Heart left ventricle (tissue), 16 donors: Measurements from ENCODE around the gene GPX4. TPM values are rescaled to one million over a fixed set of nuclear protein-coding genes. Genes with fewer than 3 reads are reported as not detected.
A peak's percentile ranks its signal among the peaks of the same experiment; 100 is the strongest.

Source experiments
- ATAC-seq, 4 donors: fragments of 200-7000 bp; cut with Tn5 transposase; one replicate each; pipeline ENCODE4 v1.9.1; 2020 to 2022; ENCODE audit warnings: moderate library complexity in 4 of 4, mild to moderate bottlenecking in 3 of 4, moderate number of reproducible peaks in 1 of 4
- DNase-seq, 5 donors: peaks; one replicate each; pipeline ENCODE4 v3.0.0-alpha.2; 2020
- H3K27ac ChIP-seq, 12 donors: fragments of 200-600 bp; sonication (generic) in 4 of 12; one replicate each; pipeline versions ENCODE4 v1.5.0 to v1.8.0; 2016 to 2022; ENCODE audit warnings: mild to moderate bottlenecking in 2 of 12
- H3K27me3 ChIP-seq, 9 donors: fragments of 200-600 bp; sonication (generic) in 2 of 9; one replicate each; pipeline versions ENCODE4 v1.5.1 to v1.8.0; 2016 to 2022; ENCODE audit warnings: mild to moderate bottlenecking in 3 of 9
- H3K36me3 ChIP-seq, 9 donors: fragments of 200-600 bp; sonication (generic) in 2 of 9; one replicate each; pipeline versions ENCODE4 v1.5.0 to v1.8.0; 2018 to 2022; ENCODE audit warnings: mild to moderate bottlenecking in 2 of 9
- H3K4me1 ChIP-seq, 12 donors: fragments of 200-600 bp; sonication (generic) in 4 of 12; one replicate each; pipeline versions ENCODE4 v1.5.0 to v1.8.0; 2016 to 2022; ENCODE audit warnings: mild to moderate bottlenecking in 3 of 12
- H3K4me3 ChIP-seq, 12 donors: fragments of 200-600 bp; sonication (generic) in 4 of 12; one replicate each; pipeline versions ENCODE4 v1.5.0 to v1.8.0; 2017 to 2022; ENCODE audit warnings: mild to moderate bottlenecking in 9 of 12, moderate library complexity in 4 of 12
- H3K9me3 ChIP-seq, 12 donors: fragments of 200-600 bp; sonication (generic) in 4 of 12; one replicate each; pipeline versions ENCODE4 v1.5.0 to v1.8.0; 2016 to 2022; ENCODE audit warnings: mild to moderate bottlenecking in 1 of 12
- CTCF ChIP-seq, 12 donors: fragments of 200-600 bp; sonication (generic) in 4 of 12; IDR thresholded peaks; one replicate each; pipeline versions ENCODE4 v1.5.0 to v1.8.0; 2018 to 2022; ENCODE audit warnings: antibody characterized with exemption in 12 of 12, mild to moderate bottlenecking in 5 of 12
- POLR2A ChIP-seq, 2 donors: fragments of 450-650 bp; IDR thresholded peaks; one replicate each; pipeline ENCODE4 v1.6.1; 2017; ENCODE audit warnings: antibody characterized with exemption in 2 of 2, mild to moderate bottlenecking in 2 of 2, moderate library complexity in 2 of 2
- WGBS, 4 donors: extraction: QIAGEN DNeasy Blood & Tissue Kit in 2 of 4; methylation state at CpG; one replicate each; pipeline versions ENCODE4 v1.1.5 to v1.1.7; 2013 to 2018; 5-methylcytosine and 5-hydroxymethylcytosine counted together
- intact Hi-C, 10 donors: fragments of 100-400 bp; cut with DNase I; formaldehyde crosslinking; loops; one replicate each; pipeline versions ENCODE4 v1.11.1 to v1.14.2; 2022
- polyA plus RNA-seq, 2 donors: library from polyadenylated mRNA; stranded (reverse); fragments of 200-250 nt; gene quantifications; one replicate each; pipeline ENCODE4 v1.2.3, GENCODE V29; 2013
- total RNA-seq, 9 donors: library from RNA; depleted of rRNA in 2 of 9; stranded (reverse); fragments of >200 nt in 2 of 9; fragmentation: NEBNext Ultra II Directional in 3 of 9; extraction: Animal tissue kit (Norgen Biotek cat#: 25700) in 3 of 9; gene quantifications; one replicate each; pipeline versions ENCODE4 v1.1.0 to v1.2.4, GENCODE V29; 2016 to 2023
- donor health status: ischemic (EF 13 %, LVEDD 7.1; RV severe dilation, severe dysfunction).
- donor health status: healthy with polysubstance abuse.
- donor health status: DM: no; HTN: yes; CAD: no.
- donor health status: DM: no; HTN: no; CAD: no.
- donor health status: ischemic (EF 25% LVEDD 6.9; RV normal size, moderate dysfunction).
- donor health status: ischemic (EF 25% LVEDD 5.7; RV mildly dilated, moderate dysfunction).
- donor health status: healthy.
- donor health status: DM: yes; HTN: yes; CAD: no.
- donor health status: ischemic (EF 35%, LVEDD 5.7; RV mildly dilated, moderate dysfunction).
- donor health status: nonischemic (EF 11% LVEDD 7.7; RV severe dilation, severe dysfunction).
- donor health status: DM: yes; HTN: yes; CAD: no.
- donor health status: PGD.
- donor health status: ischemic (EF 29% LVEDD 5.4; RV normal size, mild dysfunction).
- donor health status: nonischemic (EF 23%, LVEDD 6.1; RV moderate dilation, normal function).

Gene GPX4
- total and polyA plus RNA-seq, 11 donors: 251 to 590 (median 326) TPM

- intact Hi-C loops: loop anchor here in 5 of 10 donors (1.0 to 5.0 kb wide), 4 partner anchors 7 to 170 kb away; partner anchors contain the start of genes RNU6-2 (in 4 of the 5), TMEM259 (in 4 of the 5), CNN2 (in 1 of the 5) and POLR2E (in 1 of the 5)
- H3K4me1 ChIP-seq: peaks cover 0 to 82% (median 60%) of the 10 kb centered on the region in 12 donors
- peaks cover 0 to 6% (median 0%) of the 10 kb centered on the region in 12 donors for H3K9me3 ChIP-seq
- WGBS, 4 donors: 67 to 74% (median 71%) methylated on average over 17 of the region's 17 CpGs
- H3K36me3 ChIP-seq: peaks cover 0 to 20% (median 16%) of the 10 kb centered on the region in 9 donors
- H3K27ac ChIP-seq: peak overlapping the region; percentile 60 to 100 (median 98)
- no peak for TF ChIP-seq POLR2A (IDR thresholded peaks at IDR 0.05)
- TF ChIP-seq CTCF (IDR thresholded peaks at IDR 0.05): no peak
- no peaks in the 10 kb centered on the region for H3K27me3 ChIP-seq
- DNase-seq: no peak
- peak in 1 of 4 donors; percentile 6 for ATAC-seq
- peak overlapping the region in 2 of 12 donors; percentile 83 to 95 for H3K4me3 ChIP-seq
These were observed 1.2 kb upstream of the GPX4 start for GRCh38 chr19:1102407-1103131.

GRCh38 chr19:1103132-1103707 lies 574 bp upstream of the GPX4 start:
- ATAC-seq (no peak), DNase-seq (no peak)
- Histone ChIP-seq H3K9me3 (peaks cover 0 to 6% (median 0%) of the 10 kb centered on the region in 12 donors), H3K36me3 (peaks cover 0 to 25% (median 22%) of the 10 kb centered on the region in 9 donors), H3K4me3 (peak overlapping the region in 10 of 12 donors; percentile 15 to 95 (median 78)), H3K27me3 (no peaks in the 10 kb centered on the region), H3K4me1 (peaks cover 0 to 79% (median 60%) of the 10 kb centered on the region in 12 donors), H3K27ac (peak overlapping the region; percentile 31 to 100 (median 98))
- WGBS, 4 donors: 36 to 47% (median 43%) methylated on average over 20 of the region's 20 CpGs
- intact Hi-C loops: loop anchor here in 5 of 10 donors (1.0 to 5.0 kb wide), 4 partner anchors 8 to 169 kb away; partner anchors contain the start of genes RNU6-2 (in 4 of the 5), TMEM259 (in 4 of the 5), CNN2 (in 1 of the 5) and POLR2E (in 1 of the 5)
- TF ChIP-seq CTCF (IDR thresholded peaks at IDR 0.05) (no peak), POLR2A (IDR thresholded peaks at IDR 0.05) (no peak)

GRCh38 chr19:1104311-1105007 lies 665 bp downstream of the GPX4 start:
- H3K9me3 ChIP-seq: peaks cover 0 to 6% (median 0%) of the 10 kb centered on the region in 12 donors
- H3K27me3 ChIP-seq: no peaks in the 10 kb centered on the region
- 0 to 1% (median 1%) methylated on average over 34 to 93 of the region's 93 CpGs for WGBS, 4 donors
- peak in 3 of 4 donors; percentile 14 to 54 (median 42) for ATAC-seq
- intact Hi-C loops: loop anchor here in 5 of 10 donors (5.0 kb wide), 3 partner anchors 77 to 168 kb away; partner anchors contain the start of genes RNU6-2 (in 4 of the 5), TMEM259 (in 4 of the 5) and CNN2 (in 1 of the 5)
- H3K36me3 ChIP-seq: peaks cover 0 to 37% (median 32%) of the 10 kb centered on the region in 9 donors
- peaks cover 0 to 67% (median 50%) of the 10 kb centered on the region in 12 donors for H3K4me1 ChIP-seq
- peak; percentile 72 to 90 (median 85) for DNase-seq
- peak in 1 of 12 donors; percentile 6 for TF ChIP-seq CTCF (IDR thresholded peaks at IDR 0.05)
- no peak for TF ChIP-seq POLR2A (IDR thresholded peaks at IDR 0.05)
- peak overlapping the region; percentile 79 to 100 (median 98) for H3K27ac ChIP-seq
- peak overlapping the region; percentile 35 to 95 (median 76) for H3K4me3 ChIP-seq
